Bronchial epithelial cell (primary cell): ENCODE measurements around the gene CUTA. TPM values are rescaled to one million over a fixed set of nuclear protein-coding genes. Genes with fewer than 3 reads are reported as not detected.

Experiments
- DNase-seq: peaks from one replicate; pipeline ENCODE4 v3.0.0-alpha.2; 2010; ENCODE audit warnings: low read depth
- FAIRE-seq: peaks from 2 replicates; lab custom pipeline; 2011; peaks lifted over from hg19 to GRCh38; lab: Jason Lieb, UNC
- H3K27me3 ChIP-seq: 2 replicates; pipeline ENCODE4 v1.5.1; 2011; ENCODE audit warnings: low read length; ENCODE audit not compliant: control insufficient read depth, insufficient read depth
- H3K36me3 ChIP-seq: 2 replicates; pipeline ENCODE4 v1.5.1; 2011; ENCODE audit warnings: low read length; ENCODE audit not compliant: control insufficient read depth, insufficient read depth
- H3K4me3 ChIP-seq: 2 replicates; pipeline ENCODE4 v1.5.1; 2011; ENCODE audit warnings: mild to moderate bottlenecking, low read depth, low read length, control low read depth
- CTCF ChIP-seq: IDR thresholded peaks from 2 replicates; pipeline ENCODE4 v1.5.1; 2011; ENCODE audit warnings: mild to moderate bottlenecking, moderate library complexity, low read length, control low read depth, inconsistent platforms; ENCODE audit not compliant: insufficient read depth, severe bottlenecking
- total RNA-seq: library from RNA; depleted of rRNA; stranded (reverse); fragments of >200 nt; gene quantifications from 2 replicates; pipeline ENCODE4 v1.2.1, GENCODE V29; 2014

Gene CUTA
- total RNA-seq, 1 donor from 2014 or later = 37.1 TPM

- H3K4me3 ChIP-seq = no peak overlapping the region
- TF ChIP-seq CTCF = no peak
- FAIRE-seq = no peak
- no peaks in the 10 kb centered on the region for H3K36me3 ChIP-seq
- no peaks in the 10 kb centered on the region for H3K27me3 ChIP-seq
- no peak for DNase-seq
Observed at GRCh38 chr6:33392979-33393378, 24.9 kb downstream of the CUTA start.

DNA sequence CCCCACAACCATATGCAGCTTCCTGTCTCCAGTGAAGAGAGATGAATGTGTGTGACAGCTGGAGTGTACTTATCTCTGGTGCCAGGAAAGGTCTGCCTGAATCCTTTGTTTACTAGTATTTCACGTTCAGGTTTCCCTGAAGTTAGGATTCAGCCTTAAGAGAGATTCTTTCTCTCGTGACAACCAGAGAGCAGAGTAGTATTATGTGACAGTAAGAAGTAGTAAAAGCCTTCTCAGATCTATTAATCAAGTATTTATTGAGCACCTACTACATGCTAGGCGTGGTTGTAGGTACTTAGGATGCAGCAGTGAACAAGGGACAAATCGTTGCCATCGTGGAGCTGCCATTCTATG, 25.3 kb downstream of the CUTA start:
- FAIRE-seq = no peak
- H3K27me3 ChIP-seq = no peaks in the 10 kb centered on the region
- peak overlapping the region; percentile 97 for H3K4me3 ChIP-seq

DNA sequence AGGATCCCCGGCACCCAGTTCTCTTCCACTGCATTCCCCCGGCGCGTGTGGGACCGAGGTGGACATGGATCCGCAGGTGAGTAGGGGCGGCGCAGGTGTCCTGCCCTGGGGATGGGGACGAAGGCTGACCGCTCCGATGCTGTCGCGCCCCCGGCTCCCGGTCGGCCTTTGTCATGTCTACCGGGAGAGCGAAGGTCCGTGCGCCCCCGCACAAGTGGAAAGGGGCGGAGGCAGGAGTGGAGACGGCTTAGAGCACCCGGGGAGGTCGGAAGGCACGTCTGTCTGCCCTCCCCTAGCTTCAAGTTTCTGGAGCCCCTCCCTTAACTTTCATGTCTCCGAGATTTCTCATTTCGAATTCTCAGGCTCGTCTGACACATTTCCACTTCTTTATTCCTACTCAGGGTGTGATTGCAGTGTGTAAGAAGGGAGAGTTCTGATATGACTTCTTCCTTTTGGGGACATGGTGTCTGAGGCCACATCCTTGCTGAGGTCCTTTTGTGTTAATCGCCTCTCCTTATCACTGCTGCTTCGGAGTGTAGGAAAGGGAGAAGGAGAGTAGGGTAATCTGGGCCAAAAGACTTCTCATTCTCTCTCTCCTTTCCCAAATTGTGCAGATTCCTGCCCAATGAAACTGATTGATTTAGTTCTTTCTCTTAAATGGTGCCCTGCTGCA, 25.8 kb downstream of the CUTA start:
- FAIRE-seq (no peak), DNase-seq (peak; percentile 30)

More for the DNA sequence above, 25.3 kb downstream of the CUTA start:
- DNase-seq = peak; percentile 14
- TF ChIP-seq CTCF = no peak
- H3K36me3 ChIP-seq = no peaks in the 10 kb centered on the region

DNA sequence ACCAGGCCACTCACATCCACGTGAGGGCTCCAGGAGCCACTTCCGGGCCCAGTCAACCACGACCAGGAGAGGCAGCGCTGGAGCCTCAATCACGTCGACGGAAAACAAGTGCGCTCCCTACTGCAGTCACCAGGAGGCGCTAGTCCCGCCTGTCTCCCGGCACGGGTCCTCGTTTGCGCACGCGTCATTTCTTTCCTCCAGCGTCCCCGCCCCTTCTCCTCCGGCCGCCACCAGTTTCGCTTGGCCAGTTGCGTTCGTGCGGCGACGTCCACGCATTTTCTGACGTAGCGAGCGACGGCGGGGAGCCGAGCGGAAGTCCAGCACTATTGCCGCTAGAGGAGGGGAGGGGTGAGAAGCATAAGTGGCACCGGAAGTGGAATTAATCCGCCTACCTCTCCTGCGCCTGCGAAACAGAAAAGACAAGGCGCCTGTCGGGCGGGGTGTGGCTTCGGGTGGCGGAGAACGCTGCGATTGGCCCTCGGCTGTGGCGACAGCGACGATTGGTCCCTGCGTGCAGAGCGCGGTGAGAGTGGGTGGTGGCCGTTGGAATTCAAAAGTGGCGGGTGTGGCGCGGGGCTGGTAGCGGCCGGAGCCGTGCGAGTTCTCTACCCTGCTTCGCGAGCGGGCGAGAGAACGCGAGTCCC, 26.5 kb downstream of the CUTA start, which contains the start of gene KIFC1:
Gene KIFC1 (plus strand): TSS at position 546 of the 644 bp plus-strand sequence. CDS start 163 bp downstream, outside the sequence.
- Histone ChIP-seq H3K27me3 (no peaks in the 10 kb centered on the region), H3K4me3 (peak within 1 kb of the TSS; percentile 97), H3K36me3 (no peaks in the 10 kb centered on the region)
- FAIRE-seq = no peak
- TF ChIP-seq CTCF = peak; percentile 99
- peak; percentile 99 for DNase-seq

More for the DNA sequence above, 25.8 kb downstream of the CUTA start:
- peak overlapping the region; percentile 97 for H3K4me3 ChIP-seq
- no peak for TF ChIP-seq CTCF
- no peaks in the 10 kb centered on the region for H3K27me3 ChIP-seq
- H3K36me3 ChIP-seq = no peaks in the 10 kb centered on the region

GRCh38 chr6:33390767-33391277, 27.1 kb downstream of the CUTA start:
- peak overlapping the region; percentile 6 for H3K4me3 ChIP-seq
- H3K27me3 ChIP-seq = no peaks in the 10 kb centered on the region
- no peak for DNase-seq
- no peak for FAIRE-seq
- TF ChIP-seq CTCF = no peak
- no peaks in the 10 kb centered on the region for H3K36me3 ChIP-seq
